Erythroblast (primary cell): ENCODE data around the gene MIP.
"Not testable (repeated sequence)": the region's sequence is repeated elsewhere in the genome, so short reads cannot be mapped to it uniquely, and the experiment has no call there.

ENCODE experiments used
- GATA1 ChIP-seq: IDR thresholded peaks from 2 replicates; pipeline ENCODE4 v1.6.1; 2011; ENCODE audit warnings: low read depth, mild to moderate bottlenecking, control low read depth, low read length, moderate library complexity
- POLR2A ChIP-seq: IDR thresholded peaks from 2 replicates; pipeline ENCODE4 v1.6.1; 2011; ENCODE audit warnings: mild to moderate bottlenecking, low read length

DNA sequence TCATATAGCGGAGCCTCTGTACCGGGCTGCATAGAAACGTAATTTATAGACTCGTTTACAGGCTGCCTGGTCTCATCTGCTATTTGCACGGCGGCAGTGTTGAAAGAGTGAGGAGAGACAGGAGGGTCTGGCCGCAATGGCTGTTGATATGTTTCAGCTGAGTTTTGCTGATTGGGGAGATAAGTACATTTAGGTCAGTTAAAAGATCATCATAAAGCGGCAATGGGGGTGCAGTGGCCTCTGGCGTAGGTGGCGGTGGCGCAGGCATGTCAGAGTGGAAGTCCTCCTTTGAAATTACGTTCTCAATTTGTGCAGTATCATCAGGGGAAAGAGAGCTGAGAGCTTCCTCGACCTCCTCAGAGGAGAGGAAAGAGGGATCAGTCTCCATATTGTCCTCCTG, 45.4 kb upstream of the MIP start:
- not testable (repeated sequence) for TF ChIP-seq POLR2A, GATA1
